Measurements from ENCODE around the gene DMTF1. TPM values are rescaled to one million over a fixed set of nuclear protein-coding genes. Genes with fewer than 3 reads are reported as not detected.
"Not testable (repeated sequence)": the region's sequence is repeated elsewhere in the genome, so short reads cannot be mapped to it uniquely, and the experiment has no call there.

Gene DMTF1
- total RNA-seq, 2 donors from 2014 or later, result 75.5 to 122 TPM

DNA sequence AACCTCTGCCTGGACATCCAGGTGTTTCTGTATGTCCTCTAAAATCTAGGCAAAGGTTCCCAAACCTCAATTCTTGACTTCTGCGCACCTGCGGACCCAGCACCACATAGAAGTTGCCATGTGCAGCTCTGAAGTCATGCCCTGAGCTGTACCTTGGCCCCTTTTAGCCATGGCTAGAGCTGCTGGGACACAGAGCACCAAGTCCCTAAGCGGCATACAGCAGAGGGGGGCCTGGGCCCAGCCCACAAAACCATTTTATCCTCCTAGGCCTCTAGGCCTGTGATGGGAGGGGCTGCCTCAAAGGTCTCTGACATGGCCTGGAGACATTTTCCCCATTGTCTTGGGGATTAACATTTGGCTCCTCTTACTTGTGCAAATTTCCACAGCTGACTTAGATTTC lies 52.7 kb downstream of the DMTF1 start:
- Histone ChIP-seq H3K4me3 (no peak overlapping the region), H3K36me3 (replicated peaks in 1 of 2; ENCODE audit: insufficient read depth in 1 of 2, low read depth in 2 of 2) (no peaks in the 10 kb centered on the region), H3K4me1 (peaks cover 10% of the 10 kb centered on the region), H3K27ac (no peak overlapping the region), H3K9me3 (peaks cover 0 to 15% (median 0%) of the 10 kb centered on the region in 3 donors), H3K27me3 (no peaks in the 10 kb centered on the region)
- intact Hi-C loops (cut with DNase I), result no loop called here
- TF ChIP-seq, protein P1, sequence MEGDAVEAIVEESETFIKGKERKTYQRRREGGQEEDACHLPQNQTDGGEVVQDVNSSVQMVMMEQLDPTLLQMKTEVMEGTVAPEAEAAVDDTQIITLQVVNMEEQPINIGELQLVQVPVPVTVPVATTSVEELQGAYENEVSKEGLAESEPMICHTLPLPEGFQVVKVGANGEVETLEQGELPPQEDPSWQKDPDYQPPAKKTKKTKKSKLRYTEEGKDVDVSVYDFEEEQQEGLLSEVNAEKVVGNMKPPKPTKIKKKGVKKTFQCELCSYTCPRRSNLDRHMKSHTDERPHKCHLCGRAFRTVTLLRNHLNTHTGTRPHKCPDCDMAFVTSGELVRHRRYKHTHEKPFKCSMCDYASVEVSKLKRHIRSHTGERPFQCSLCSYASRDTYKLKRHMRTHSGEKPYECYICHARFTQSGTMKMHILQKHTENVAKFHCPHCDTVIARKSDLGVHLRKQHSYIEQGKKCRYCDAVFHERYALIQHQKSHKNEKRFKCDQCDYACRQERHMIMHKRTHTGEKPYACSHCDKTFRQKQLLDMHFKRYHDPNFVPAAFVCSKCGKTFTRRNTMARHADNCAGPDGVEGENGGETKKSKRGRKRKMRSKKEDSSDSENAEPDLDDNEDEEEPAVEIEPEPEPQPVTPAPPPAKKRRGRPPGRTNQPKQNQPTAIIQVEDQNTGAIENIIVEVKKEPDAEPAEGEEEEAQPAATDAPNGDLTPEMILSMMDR (IDR thresholded peaks at IDR 0.05), result no peak
- no peak for TF ChIP-seq POLR2A (IDR thresholded peaks at IDR 0.05)
- DNase-seq (no peak), ATAC-seq (no peak)
- 50 to 65% methylated on average over 2 to 3 of the region's 3 CpGs for WGBS, 2 donors

DNA sequence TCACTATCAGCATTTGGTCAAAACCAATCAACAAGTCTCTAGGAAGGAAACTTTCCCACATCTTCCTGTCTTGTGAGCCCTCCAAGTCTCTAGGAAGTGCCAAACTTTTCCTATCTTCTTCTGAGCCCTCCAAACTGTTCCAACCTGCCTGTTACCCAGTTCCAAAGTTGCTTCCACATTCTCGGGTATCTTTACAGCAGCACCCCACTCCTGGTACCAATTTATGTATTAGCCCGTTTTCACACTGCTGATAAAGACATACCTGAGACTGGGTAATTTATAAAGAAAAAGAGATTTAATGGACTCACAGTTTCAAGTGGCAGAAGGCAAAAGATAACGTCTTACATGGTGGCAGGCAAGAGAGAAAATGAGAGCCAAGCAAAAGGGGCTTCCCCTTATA lies 53.4 kb downstream of the DMTF1 start:
- H3K4me1 ChIP-seq; H3K27ac ChIP-seq; H3K27me3 ChIP-seq; DNase-seq; H3K4me3 ChIP-seq; H3K36me3 ChIP-seq (replicated peaks in 1 of 2; ENCODE audit: insufficient read depth in 1 of 2, low read depth in 2 of 2); intact Hi-C loops (cut with DNase I); ATAC-seq: not testable (repeated sequence)
- peaks cover 0 to 15% (median 0%) of the 10 kb centered on the region in 3 donors for H3K9me3 ChIP-seq
- WGBS, 2 donors, result 94 to 98% methylated on average over 3 of the region's 3 CpGs

DNA sequence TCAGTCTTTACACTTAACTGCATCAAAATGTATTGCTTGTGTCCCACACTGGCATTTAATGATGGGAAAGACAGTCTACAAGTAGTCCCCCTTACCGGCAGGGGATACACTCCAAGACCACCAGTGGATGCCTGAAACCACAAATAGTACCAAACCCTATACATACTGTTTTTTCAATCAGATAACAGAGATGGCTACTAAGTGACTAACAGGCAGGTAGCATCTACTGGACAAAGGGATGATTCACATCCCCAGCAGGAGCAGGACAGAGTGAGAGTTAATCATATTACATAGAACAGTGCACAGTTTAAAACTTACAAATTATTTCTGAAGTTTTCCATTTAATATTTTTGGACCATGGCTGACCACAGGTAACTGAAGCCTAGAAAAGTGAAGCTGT lies 54.1 kb downstream of the DMTF1 start:
- Histone ChIP-seq H3K36me3 (replicated peaks in 1 of 2; ENCODE audit: insufficient read depth in 1 of 2, low read depth in 2 of 2) (no peaks in the 10 kb centered on the region), H3K9me3 (peaks cover 0 to 15% (median 0%) of the 10 kb centered on the region in 3 donors), H3K4me3 (no peak overlapping the region), H3K27ac (no peak overlapping the region), H3K27me3 (no peaks in the 10 kb centered on the region), H3K4me1 (peaks cover 6% of the 10 kb centered on the region)
- WGBS, 2 donors, result 93 to 100% methylated on average over 1 of the region's 1 CpG
- TF ChIP-seq, protein P1 (IDR thresholded peaks at IDR 0.05), result no peak
- no peak for TF ChIP-seq POLR2A (IDR thresholded peaks at IDR 0.05)
- intact Hi-C loops (cut with DNase I), result no loop called here
- no peak for DNase-seq
- no peak for ATAC-seq

DNA sequence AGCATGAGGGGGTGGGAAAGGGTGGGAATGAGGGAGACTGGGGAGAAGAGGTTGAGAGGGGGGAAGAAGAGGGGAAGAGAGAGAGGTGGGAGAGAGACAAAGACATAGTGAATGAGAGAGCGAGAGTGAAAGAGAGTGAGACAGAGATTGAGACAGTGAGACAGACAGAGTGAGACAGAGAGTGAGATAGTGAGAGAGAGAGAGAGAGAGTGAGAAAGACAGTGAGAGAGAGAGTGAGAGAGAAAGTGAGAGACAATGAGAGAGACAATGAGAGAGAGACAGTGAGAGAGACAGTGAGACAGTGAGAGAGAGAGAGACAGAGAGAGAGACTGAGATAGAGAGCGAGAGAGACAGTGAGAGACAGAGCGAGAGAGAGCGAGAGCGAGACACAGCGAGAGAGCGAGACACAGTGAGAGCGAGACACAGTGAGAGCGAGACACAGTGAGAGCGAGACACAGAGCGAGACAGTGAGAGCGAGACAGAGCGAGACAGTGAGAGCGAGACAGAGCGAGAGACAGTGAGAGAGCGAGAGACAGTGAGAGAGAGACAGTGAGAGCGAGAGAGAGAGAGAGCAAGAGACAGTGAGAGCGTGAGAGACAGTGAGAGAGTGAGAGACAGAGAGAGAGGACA lies 57.2 kb downstream of the DMTF1 start:
- DNase-seq (no peak), ATAC-seq (no peak)
- TF ChIP-seq, protein P1 (IDR thresholded peaks at IDR 0.05), result no peak
- no peak for TF ChIP-seq POLR2A (IDR thresholded peaks at IDR 0.05)
- intact Hi-C loops (cut with DNase I), result no loop called here
- Histone ChIP-seq H3K36me3 (replicated peaks in 1 of 2; ENCODE audit: insufficient read depth in 1 of 2, low read depth in 2 of 2) (no peaks in the 10 kb centered on the region), H3K4me3 (no peak overlapping the region), H3K9me3 (peaks cover 0 to 12% (median 0%) of the 10 kb centered on the region in 3 donors), H3K27me3 (no peaks in the 10 kb centered on the region), H3K27ac (no peak overlapping the region), H3K4me1 (peaks cover 9% of the 10 kb centered on the region)
- WGBS, 2 donors, result 87 to 89% methylated on average over 14 to 17 of the region's 18 CpGs

DNA sequence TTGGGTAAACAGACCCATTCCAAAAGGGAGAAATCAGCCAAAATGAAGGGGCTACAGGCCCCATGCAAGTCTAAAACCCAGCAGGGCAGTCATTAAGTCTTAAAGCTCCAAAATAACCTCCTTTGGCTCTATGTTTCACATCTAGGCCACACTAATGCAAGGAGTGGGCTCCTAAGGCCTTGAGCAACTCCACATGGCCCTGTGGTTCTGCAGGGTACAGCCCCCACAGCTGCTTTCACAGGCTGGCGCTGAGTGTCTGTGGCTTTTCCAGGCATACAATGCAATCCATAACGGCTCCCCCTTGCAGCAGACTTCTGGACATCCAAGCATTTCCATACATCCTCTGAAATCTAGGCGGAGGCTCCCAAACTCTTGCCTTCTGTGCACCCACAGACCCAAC lies 58.3 kb downstream of the DMTF1 start:
- no peak for ATAC-seq
- no peaks in the 10 kb centered on the region for H3K27me3 ChIP-seq
- no peak overlapping the region for H3K27ac ChIP-seq
- DNase-seq, result no peak
- peaks cover 9% of the 10 kb centered on the region for H3K4me1 ChIP-seq
- intact Hi-C loops (cut with DNase I), result loop anchor here (10.0 kb wide), 1 partner anchor 46 kb away; no protein-coding TSS in a partner anchor
- TF ChIP-seq POLR2A (IDR thresholded peaks at IDR 0.05), result no peak
- TF ChIP-seq, protein P1 (IDR thresholded peaks at IDR 0.05), result no peak
- 86 to 95% methylated on average over 3 of the region's 3 CpGs for WGBS, 2 donors
- no peaks in the 10 kb centered on the region for H3K36me3 ChIP-seq (replicated peaks in 1 of 2; ENCODE audit: insufficient read depth in 1 of 2, low read depth in 2 of 2)
- H3K9me3 ChIP-seq, result peaks cover 0 to 1% (median 0%) of the 10 kb centered on the region in 3 donors
- no peak overlapping the region for H3K4me3 ChIP-seq

Data from body of pancreas (tissue), 4 donors.